Ovary (tissue), 9 donors: ENCODE data around the gene EEF1AKMT3. TPM values are rescaled to one million over a fixed set of nuclear protein-coding genes. Genes with fewer than 3 reads are reported as not detected.

Source experiments
- DNase-seq, 5 donors: peaks; one replicate each; pipeline ENCODE4 v3.0.0-alpha.2; 2019 to 2020
- H3K27ac ChIP-seq, 2 donors: fragments of 200-600 bp; one replicate each; pipeline versions ENCODE4 v1.5.1 to v1.8.0; 2019 to 2022
- H3K27me3 ChIP-seq: fragments of 200-600 bp; one replicate; pipeline ENCODE4 v1.8.0; 2022
- H3K36me3 ChIP-seq: fragments of 200-600 bp; sonication (generic); one replicate; pipeline ENCODE4 v1.5.1; 2019
- H3K4me1 ChIP-seq: one replicate; pipeline ENCODE4 v1.8.1; 2013; ENCODE audit warnings: mild to moderate bottlenecking, moderate library complexity; ENCODE audit not compliant: insufficient read depth
- H3K4me3 ChIP-seq: fragments of 200-600 bp; sonication (generic); one replicate; pipeline ENCODE4 v1.5.1; 2017
- H3K9me3 ChIP-seq, 2 donors: fragments of 200-600 bp in 1 of 2; sonication (generic) in 1 of 2; one replicate each; pipeline versions ENCODE4 v1.5.1 to v1.8.1; 2013 to 2019; ENCODE audit warnings: mild to moderate bottlenecking in 1 of 2, moderate library complexity in 1 of 2
- CTCF ChIP-seq, 3 donors: fragments of 450-650 bp in 2 of 3; fragments of 200-600 bp in 1 of 3; IDR thresholded peaks; one replicate each; pipeline versions ENCODE4 v1.5.1 to v1.8.0; 2016 to 2022; ENCODE audit warnings: antibody characterized with exemption in 3 of 3, mild to moderate bottlenecking in 1 of 3
- EP300 ChIP-seq: sonication (generic); formaldehyde crosslinking; IDR thresholded peaks from one replicate; pipeline ENCODE4 v1.6.1; 2017; ENCODE audit warnings: antibody characterized with exemption
- POLR2A ChIP-seq: fragments of 450-650 bp; IDR thresholded peaks from one replicate; pipeline ENCODE4 v1.6.1; 2017; ENCODE audit warnings: antibody characterized with exemption, mild to moderate bottlenecking, moderate library complexity
- WGBS, 3 donors: extraction: QIAGEN DNeasy Blood & Tissue Kit in 1 of 3; methylation state at CpG; one replicate each; pipeline versions ENCODE4 v1.1.5 to v1.1.7; 2013 to 2017; 5-methylcytosine and 5-hydroxymethylcytosine counted together
- intact Hi-C, 4 donors: fragments of 100-400 bp; cut with DNase I; formaldehyde crosslinking; loops; one replicate each; pipeline versions ENCODE4 v1.11.0 to v1.15.1; 2022 to 2023
- polyA plus RNA-seq, 2 donors: library from polyadenylated mRNA; stranded (reverse); fragments of 200-250 nt in 1 of 2; fragments of 350-450 nt in 1 of 2; fragmentation: Illumina TruSeq in 1 of 2; extraction: RNeasy Lipid Tissue Mini Kit (QIAGEN cat#74804) in 1 of 2; gene quantifications; one replicate each; pipeline ENCODE4 v1.2.3, GENCODE V29; 2013 to 2014
- total RNA-seq, 7 donors: library from RNA; depleted of rRNA in 2 of 7; stranded (reverse); fragments of >200 nt in 2 of 7; fragmentation: NEBNext Ultra II Directional in 3 of 7; extraction: Animal tissue kit (Norgen Biotek cat#: 25700) in 3 of 7; gene quantifications; one replicate each; pipeline versions ENCODE4 v1.1.0 to v1.2.4, GENCODE V29; 2016 to 2023
- donor health status: DM: no; HTN: no; CAD: no; lungs with moderate emphysema.
- donor health status: DM: no; HTN: no; CAD: no.
- donor health status: Bipolar disorder and iron deficiency.
- donor health status: DM: yes; HTN: yes; CAD: no.
- donor health status: DM: no; HTN: no; CAD: no.
- donor health status: DM: yes; HTN: yes; CAD: no.

Gene EEF1AKMT3
- total and polyA plus RNA-seq, 9 donors = 10.4 to 18.0 (median 15.0) TPM

GRCh38 chr12:57775044-57775443 is 2.6 kb downstream of the EEF1AKMT3 start:
- intact Hi-C loops = no loop called here
- TF ChIP-seq POLR2A = no peak
- TF ChIP-seq CTCF (IDR thresholded peaks at IDR 0.05) = no peak
- no peak for TF ChIP-seq EP300
- no peak for DNase-seq
- Histone ChIP-seq H3K36me3 (no peaks in the 10 kb centered on the region), H3K9me3 (no peaks in the 10 kb centered on the region), H3K27me3 (no peaks in the 10 kb centered on the region), H3K4me1 (peaks cover 2% of the 10 kb centered on the region), H3K27ac (no peak overlapping the region), H3K4me3 (no peak overlapping the region)
- 70 to 87% (median 73%) methylated on average over 3 of the region's 3 CpGs for WGBS, 3 donors

GRCh38 chr12:57775563-57776246 is 3.3 kb downstream of the EEF1AKMT3 start:
- no peak overlapping the region for H3K4me3 ChIP-seq
- H3K4me1 ChIP-seq = peaks cover 2% of the 10 kb centered on the region
- H3K27me3 ChIP-seq = no peaks in the 10 kb centered on the region
- TF ChIP-seq EP300 = no peak
- WGBS, 3 donors = 83 to 85% (median 85%) methylated on average over 4 of the region's 4 CpGs
- no peak for DNase-seq
- no peaks in the 10 kb centered on the region for H3K36me3 ChIP-seq
- H3K27ac ChIP-seq = no peak overlapping the region
- intact Hi-C loops = no loop called here
- H3K9me3 ChIP-seq = no peaks in the 10 kb centered on the region

GRCh38 chr12:57776247-57776587 is 3.8 kb downstream of the EEF1AKMT3 start:
- TF ChIP-seq CTCF (IDR thresholded peaks at IDR 0.05) (no peak), EP300 (no peak), POLR2A (no peak)
- no peak overlapping the region for H3K4me3 ChIP-seq
- H3K27me3 ChIP-seq = no peaks in the 10 kb centered on the region
- H3K36me3 ChIP-seq = no peaks in the 10 kb centered on the region
- H3K9me3 ChIP-seq = no peaks in the 10 kb centered on the region
- 79 to 89% (median 88%) methylated on average over 2 of the region's 2 CpGs for WGBS, 3 donors
- DNase-seq = no peak
- no peak overlapping the region for H3K27ac ChIP-seq
- H3K4me1 ChIP-seq = peaks cover 2% of the 10 kb centered on the region
- intact Hi-C loops = no loop called here

GRCh38 chr12:57777367-57777766 is 5.0 kb downstream of the EEF1AKMT3 start:
- intact Hi-C loops = no loop called here
- WGBS, 3 donors = 85 to 90% (median 87%) methylated on average over 7 of the region's 7 CpGs
- no peaks in the 10 kb centered on the region for H3K36me3 ChIP-seq
- TF ChIP-seq POLR2A (no peak), EP300 (no peak), CTCF (IDR thresholded peaks at IDR 0.05) (no peak)
- H3K4me3 ChIP-seq = no peak overlapping the region
- H3K9me3 ChIP-seq = no peaks in the 10 kb centered on the region
- DNase-seq = no peak
- H3K27me3 ChIP-seq = no peaks in the 10 kb centered on the region
- no peak overlapping the region for H3K27ac ChIP-seq
- H3K4me1 ChIP-seq = no peaks in the 10 kb centered on the region

- intact Hi-C loops = no loop called here
- no peak for TF ChIP-seq POLR2A
- no peak for TF ChIP-seq EP300
- no peak for TF ChIP-seq CTCF (IDR thresholded peaks at IDR 0.05)
- Histone ChIP-seq H3K4me1 (no peaks in the 10 kb centered on the region), H3K4me3 (no peak overlapping the region), H3K27me3 (no peaks in the 10 kb centered on the region), H3K27ac (no peak overlapping the region), H3K36me3 (no peaks in the 10 kb centered on the region), H3K9me3 (no peaks in the 10 kb centered on the region)
- WGBS, 3 donors = 92 to 96% (median 94%) methylated on average over 7 of the region's 7 CpGs
- no peak for DNase-seq
Observed at GRCh38 chr12:57777911-57778310, 5.5 kb downstream of the EEF1AKMT3 start.
